Fibroblast of peridontal ligament (primary cell): ENCODE data around the gene XG.
A peak's percentile ranks its signal among the peaks of the same experiment; 100 is the strongest.
"Not testable (repeated sequence)": the region's sequence is repeated elsewhere in the genome, so short reads cannot be mapped to it uniquely, and the experiment has no call there.

Experiments
- DNase-seq: peaks from one replicate; pipeline ENCODE4 v3.0.0-alpha.2; 2010; ENCODE audit errors: extremely low read depth

Gene XG

GRCh38 chrX:2733286-2733685, 18.6 kb upstream of the XG start:
- no peak for DNase-seq

GRCh38 chrX:2735270-2735669, 16.6 kb upstream of the XG start:
- DNase-seq: no peak

GRCh38 chrX:2740672-2741071, 11.2 kb upstream of the XG start:
- DNase-seq: no peak

- no peak for DNase-seq
Observed at GRCh38 chrX:2741386-2741785, 10.5 kb upstream of the XG start.

- not testable (repeated sequence) for DNase-seq
Observed at GRCh38 chrX:2746250-2746649, 5.6 kb upstream of the XG start.

- peak; percentile 32 for DNase-seq
Observed at GRCh38 chrX:2748171-2748814, 3.5 kb upstream of the XG start.

- DNase-seq: no peak
Observed at GRCh38 chrX:2748815-2749188, 3.0 kb upstream of the XG start.

GRCh38 chrX:2751291-2751690, 549 bp upstream of the XG start:
- DNase-seq: peak; percentile 68

GRCh38 chrX:2752441-2752840, 601 bp downstream of the XG start:
- DNase-seq: peak; percentile 62

- not testable (repeated sequence) for DNase-seq
Observed at GRCh38 chrX:2755163-2755715, 3.4 kb downstream of the XG start.

GRCh38 chrX:2756548-2756947, 4.7 kb downstream of the XG start:
- no peak for DNase-seq

GRCh38 chrX:2761246-2761645, 9.4 kb downstream of the XG start:
- no peak for DNase-seq

GRCh38 chrX:2762671-2763070, 10.8 kb downstream of the XG start:
- not testable (repeated sequence) for DNase-seq

GRCh38 chrX:2764766-2765548, 13.1 kb downstream of the XG start:
- DNase-seq: not testable (repeated sequence)

- DNase-seq: no peak
Observed at GRCh38 chrX:2765549-2765830, 13.7 kb downstream of the XG start.

- peak; percentile 25 for DNase-seq
Observed at GRCh38 chrX:2766906-2767305, 15.1 kb downstream of the XG start.

- DNase-seq: peak; percentile 59
Observed at GRCh38 chrX:2767631-2768455, 16.0 kb downstream of the XG start.

GRCh38 chrX:2769615-2770014, 17.8 kb downstream of the XG start:
- no peak for DNase-seq

- not testable (repeated sequence) for DNase-seq
Observed at GRCh38 chrX:2773166-2774055, 21.6 kb downstream of the XG start.

- DNase-seq: no peak
Observed at GRCh38 chrX:2774057-2774456, 22.2 kb downstream of the XG start.

- no peak for DNase-seq
Observed at GRCh38 chrX:2774776-2775175, 22.9 kb downstream of the XG start.
